GM12874 (cell line): ENCODE measurements around the gene NUAK1.

Experiments
- CTCF ChIP-seq: IDR thresholded peaks from 2 replicates; pipeline ENCODE4 v1.5.1; 2011; ENCODE audit warnings: low read depth, mild to moderate bottlenecking, control low read depth, low read length, moderate library complexity; ENCODE audit not compliant: insufficient read depth

The NUAK1 gene

GRCh38 chr12:106030210-106031071 is 108.3 kb downstream of the NUAK1 start:
- TF ChIP-seq CTCF: no peak

GRCh38 chr12:106029532-106029931 is 109.2 kb downstream of the NUAK1 start:
- TF ChIP-seq CTCF: no peak

GRCh38 chr12:106027911-106028310 is 110.8 kb downstream of the NUAK1 start:
- TF ChIP-seq CTCF: no peak

GRCh38 chr12:106027286-106027685 is 111.5 kb downstream of the NUAK1 start:
- TF ChIP-seq CTCF: no peak

GRCh38 chr12:106025129-106025528 is 113.6 kb downstream of the NUAK1 start:
- no peak for TF ChIP-seq CTCF

- no peak for TF ChIP-seq CTCF
Measured at GRCh38 chr12:106023039-106023438, 115.7 kb downstream of the NUAK1 start.

GRCh38 chr12:106022568-106023012 is 116.2 kb downstream of the NUAK1 start:
- TF ChIP-seq CTCF: no peak
